Liver (tissue), 9 donors: ENCODE data around the gene CNKSR3. TPM values are rescaled to one million over a fixed set of nuclear protein-coding genes. Genes with fewer than 3 reads are reported as not detected.

Experiments used
- DNase-seq: peaks from one replicate; pipeline ENCODE4 v3.0.0-alpha.2; 2017; ENCODE audit warnings: low spot score
- H3K27ac ChIP-seq, 2 donors: one replicate each; pipeline ENCODE4 v1.7.0; 2013; ENCODE audit warnings: inconsistent platforms in 2 of 2, low read length in 2 of 2, control low read depth in 1 of 2, low read depth in 1 of 2, mild to moderate bottlenecking in 1 of 2
- H3K27me3 ChIP-seq, 4 donors: one replicate each; pipeline versions ENCODE4 v1.6.1 to v1.7.0; 2013; ENCODE audit warnings: low read length in 3 of 4, inconsistent platforms in 1 of 4, mild to moderate bottlenecking in 1 of 4, moderate library complexity in 1 of 4; ENCODE audit not compliant: control insufficient read depth in 4 of 4, insufficient read depth in 4 of 4
- H3K36me3 ChIP-seq, 4 donors: one replicate each; pipeline versions ENCODE4 v1.6.1 to v1.7.0; 2013; ENCODE audit warnings: low read length in 3 of 4, mild to moderate bottlenecking in 3 of 4, low read depth in 1 of 4, moderate library complexity in 1 of 4; ENCODE audit not compliant: control insufficient read depth in 4 of 4, insufficient read depth in 3 of 4
- H3K4me1 ChIP-seq, 4 donors: one replicate each; pipeline versions ENCODE4 v1.6.1 to v1.7.0; 2013; ENCODE audit warnings: low read length in 3 of 4, mild to moderate bottlenecking in 3 of 4, moderate library complexity in 1 of 4; ENCODE audit not compliant: control insufficient read depth in 4 of 4, insufficient read depth in 4 of 4
- H3K4me3 ChIP-seq, 3 donors: one replicate each; pipeline versions ENCODE4 v1.6.1 to v1.7.0; 2013; ENCODE audit warnings: low read length in 3 of 3, control low read depth in 1 of 3, low read depth in 1 of 3, mild to moderate bottlenecking in 1 of 3
- H3K9ac ChIP-seq, 2 donors: one replicate each; pipeline ENCODE4 v1.7.0; 2013; ENCODE audit warnings: low read length in 2 of 2, mild to moderate bottlenecking in 2 of 2, moderate library complexity in 2 of 2, control low read depth in 1 of 2, low read depth in 1 of 2
- H3K9me3 ChIP-seq, 4 donors: one replicate each; pipeline versions ENCODE4 v1.6.1 to v1.7.0; 2013; ENCODE audit warnings: low read length in 3 of 4; ENCODE audit not compliant: control insufficient read depth in 4 of 4
- ATF3 ChIP-seq: IDR thresholded peaks from 2 replicates; pipeline ENCODE4 v1.6.1; 2016; ENCODE audit warnings: antibody characterized with exemption
- CTCF ChIP-seq: fragments of 150-350 bp; IDR thresholded peaks from 2 replicates; pipeline ENCODE4 v1.5.1; 2017; ENCODE audit warnings: improper control_type of control experiment, low read depth, low read length; ENCODE audit not compliant: missing input control
- EGR1 ChIP-seq, 2 donors: IDR thresholded peaks; 2 replicates each; pipeline ENCODE4 v1.6.1; 2016 to 2018; ENCODE audit warnings: antibody characterized with exemption in 2 of 2, low read depth in 2 of 2
- FOXA1 ChIP-seq: IDR thresholded peaks from 2 replicates; pipeline ENCODE4 v1.6.1; 2016; ENCODE audit warnings: antibody characterized with exemption
- FOXA2 ChIP-seq: IDR thresholded peaks from 2 replicates; pipeline ENCODE4 v1.6.1; 2016; ENCODE audit warnings: antibody characterized with exemption
- GABPA ChIP-seq, 2 donors: IDR thresholded peaks in 1 of 2; conservative IDR thresholded peaks in 1 of 2; 2 replicates each; pipeline ENCODE4 v1.6.1; 2016; ENCODE audit warnings: antibody characterized with exemption in 2 of 2, mild to moderate bottlenecking in 1 of 2, moderate library complexity in 1 of 2
- HNF4A ChIP-seq, 2 donors: conservative IDR thresholded peaks; 2 replicates each; pipeline ENCODE4 v1.6.1; 2016; ENCODE audit warnings: antibody characterized with exemption in 2 of 2, mild to moderate bottlenecking in 2 of 2
- HNF4G ChIP-seq: IDR thresholded peaks from 2 replicates; pipeline ENCODE4 v1.6.1; 2016; ENCODE audit warnings: antibody characterized with exemption
- JUND ChIP-seq, 2 donors: IDR thresholded peaks; 2 replicates each; pipeline ENCODE4 v1.6.1; 2016; ENCODE audit warnings: antibody characterized with exemption in 2 of 2
- MAX ChIP-seq: IDR thresholded peaks from 2 replicates; pipeline ENCODE4 v1.6.1; 2016; ENCODE audit warnings: antibody characterized with exemption
- NR2F2 ChIP-seq: IDR thresholded peaks from 2 replicates; pipeline ENCODE4 v1.6.1; 2016; ENCODE audit warnings: antibody characterized with exemption
- RAD21 ChIP-seq, 2 donors: IDR thresholded peaks; 2 replicates each; pipeline ENCODE4 v1.6.1; 2016; ENCODE audit warnings: antibody characterized with exemption in 2 of 2, mild to moderate bottlenecking in 2 of 2
- RXRA ChIP-seq, 2 donors: IDR thresholded peaks; 2 replicates each; pipeline ENCODE4 v1.6.1; 2017 to 2018; ENCODE audit warnings: antibody characterized with exemption in 2 of 2, mild to moderate bottlenecking in 1 of 2
- SP1 ChIP-seq: IDR thresholded peaks from 2 replicates; pipeline ENCODE4 v1.6.1; 2018; ENCODE audit warnings: antibody characterized with exemption, mild to moderate bottlenecking
- TAF1 ChIP-seq: conservative IDR thresholded peaks from 2 replicates; pipeline ENCODE4 v1.6.1; 2016; ENCODE audit warnings: antibody characterized with exemption, mild to moderate bottlenecking
- YY1 ChIP-seq: IDR thresholded peaks from 2 replicates; pipeline ENCODE4 v1.6.1; 2016; ENCODE audit warnings: antibody characterized with exemption, mild to moderate bottlenecking
- ZBTB33 ChIP-seq: IDR thresholded peaks from 2 replicates; pipeline ENCODE4 v1.6.1; 2016; ENCODE audit warnings: antibody characterized with exemption
- WGBS: extraction: QIAGEN DNeasy Blood & Tissue Kit; methylation state at CpG from one replicate; pipeline ENCODE4 v1.1.7; 2013; 5-methylcytosine and 5-hydroxymethylcytosine counted together
- polyA plus RNA-seq, 2 donors: library from polyadenylated mRNA; stranded (reverse) in 1 of 2; unstranded in 1 of 2; fragments of 200-250 nt in 1 of 2; fragments of >200 nt in 1 of 2; fragmentation: Nextera tagmentation in 1 of 2; extraction: Ambion mirVana in 1 of 2; gene quantifications; one replicate each; pipeline versions ENCODE4 v1.2.1 to v1.2.3, GENCODE V29; 2013 to 2015
- total RNA-seq, 2 donors: library from RNA; depleted of rRNA; stranded (reverse); fragments of >200 nt; gene quantifications; one replicate each; pipeline ENCODE4 v1.2.3, GENCODE V29; 2014
- TF ChIP-seq, protein P1 (sequence below): IDR thresholded peaks from 2 replicates; pipeline ENCODE4 v1.6.1; 2016; ENCODE audit warnings: antibody characterized with exemption, mild to moderate bottlenecking
- donor health status: healthy.
- donor health status: healthy.
- donor health status: healthy.
- donor health status: healthy.
- donor health status: healthy.

CNKSR3 gene
- total and polyA plus RNA-seq, 4 donors, result 6.4 to 22.7 (median 15.0) TPM

DNA sequence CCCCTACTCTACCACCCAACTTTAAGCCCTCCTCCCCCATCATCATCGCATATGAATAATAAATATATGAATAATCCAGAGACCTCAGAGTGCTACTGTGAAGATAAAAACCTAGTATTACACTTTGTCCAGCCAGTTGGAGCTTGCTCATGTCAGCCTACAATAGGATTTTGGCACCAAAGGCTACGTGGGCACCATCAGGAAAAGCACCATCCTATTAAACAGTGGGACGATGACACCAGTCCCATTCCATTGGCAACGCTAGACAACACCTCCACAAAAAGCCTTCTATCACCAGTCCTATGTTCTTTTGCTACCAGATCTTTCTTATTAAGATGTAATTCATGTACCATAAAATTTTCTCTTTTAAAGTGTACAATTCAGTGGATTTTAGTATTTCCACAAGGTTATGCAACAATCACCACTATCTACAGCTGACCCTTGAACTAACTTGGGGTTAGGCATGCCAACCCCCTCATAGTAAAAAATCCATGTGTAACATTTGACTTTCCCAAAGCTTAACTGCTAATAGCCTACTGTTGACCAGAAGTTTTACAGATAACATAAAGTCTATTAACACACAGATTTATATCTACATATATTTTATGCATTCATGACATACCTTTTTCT, 41.1 kb downstream of the CNKSR3 start:
- DNase-seq, result no peak
- H3K9me3 ChIP-seq, result no peaks in the 10 kb centered on the region
- no peak overlapping the region for H3K4me3 ChIP-seq
- H3K27ac ChIP-seq, result peak overlapping the region; percentile 13 to 51
- no peaks in the 10 kb centered on the region for H3K36me3 ChIP-seq
- 56% methylated on average over 4 of the region's 4 CpGs for WGBS
- no peak overlapping the region for H3K9ac ChIP-seq
- TF ChIP-seq HNF4G (no peak), RXRA (IDR thresholded peaks at IDR 0.05) (peak; percentile 36 to 81), TAF1 (no peak), EGR1 (IDR thresholded peaks at IDR 0.05; ENCODE audit: low read depth in 2 of 2) (no peak), CTCF (no peak), MAX (peak; percentile 60), FOXA1 (no peak), YY1 (peak; percentile 65), HNF4A (conservative IDR thresholded peaks at IDR 0.05) (peak; percentile 63 to 76), SP1 (no peak), JUND (IDR thresholded peaks at IDR 0.05) (no peak), RAD21 (IDR thresholded peaks at IDR 0.05) (peak; percentile 32 to 36), ZBTB33 (peak; percentile 46), NR2F2 (peak; percentile 58), GABPA (IDR thresholded peaks at IDR 0.05 in 1 of 2, conservative IDR thresholded peaks at IDR 0.05 in 1 of 2) (no peak), ATF3 (no peak), FOXA2 (no peak)
- TF ChIP-seq, protein P1, sequence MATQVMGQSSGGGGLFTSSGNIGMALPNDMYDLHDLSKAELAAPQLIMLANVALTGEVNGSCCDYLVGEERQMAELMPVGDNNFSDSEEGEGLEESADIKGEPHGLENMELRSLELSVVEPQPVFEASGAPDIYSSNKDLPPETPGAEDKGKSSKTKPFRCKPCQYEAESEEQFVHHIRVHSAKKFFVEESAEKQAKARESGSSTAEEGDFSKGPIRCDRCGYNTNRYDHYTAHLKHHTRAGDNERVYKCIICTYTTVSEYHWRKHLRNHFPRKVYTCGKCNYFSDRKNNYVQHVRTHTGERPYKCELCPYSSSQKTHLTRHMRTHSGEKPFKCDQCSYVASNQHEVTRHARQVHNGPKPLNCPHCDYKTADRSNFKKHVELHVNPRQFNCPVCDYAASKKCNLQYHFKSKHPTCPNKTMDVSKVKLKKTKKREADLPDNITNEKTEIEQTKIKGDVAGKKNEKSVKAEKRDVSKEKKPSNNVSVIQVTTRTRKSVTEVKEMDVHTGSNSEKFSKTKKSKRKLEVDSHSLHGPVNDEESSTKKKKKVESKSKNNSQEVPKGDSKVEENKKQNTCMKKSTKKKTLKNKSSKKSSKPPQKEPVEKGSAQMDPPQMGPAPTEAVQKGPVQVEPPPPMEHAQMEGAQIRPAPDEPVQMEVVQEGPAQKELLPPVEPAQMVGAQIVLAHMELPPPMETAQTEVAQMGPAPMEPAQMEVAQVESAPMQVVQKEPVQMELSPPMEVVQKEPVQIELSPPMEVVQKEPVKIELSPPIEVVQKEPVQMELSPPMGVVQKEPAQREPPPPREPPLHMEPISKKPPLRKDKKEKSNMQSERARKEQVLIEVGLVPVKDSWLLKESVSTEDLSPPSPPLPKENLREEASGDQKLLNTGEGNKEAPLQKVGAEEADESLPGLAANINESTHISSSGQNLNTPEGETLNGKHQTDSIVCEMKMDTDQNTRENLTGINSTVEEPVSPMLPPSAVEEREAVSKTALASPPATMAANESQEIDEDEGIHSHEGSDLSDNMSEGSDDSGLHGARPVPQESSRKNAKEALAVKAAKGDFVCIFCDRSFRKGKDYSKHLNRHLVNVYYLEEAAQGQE, result peak; percentile 35
- H3K27me3 ChIP-seq, result no peaks in the 10 kb centered on the region
- H3K4me1 ChIP-seq, result peaks cover 0 to 21% (median 6%) of the 10 kb centered on the region in 4 donors
